Testis (tissue), 3 donors: ENCODE data around the gene FAM219B. TPM values are rescaled to one million over a fixed set of nuclear protein-coding genes. Genes with fewer than 3 reads are reported as not detected.

Source experiments
- DNase-seq: peaks from one replicate; pipeline ENCODE4 v3.0.0-alpha.2; 2019
- H3K27ac ChIP-seq, 2 donors: fragments of 200-600 bp; sonication (generic); one replicate each; pipeline ENCODE4 v1.5.1; 2019
- H3K27me3 ChIP-seq: fragments of 200-600 bp; sonication (generic); one replicate; pipeline ENCODE4 v1.5.1; 2019
- H3K36me3 ChIP-seq: fragments of 200-600 bp; sonication (generic); one replicate; pipeline ENCODE4 v1.5.1; 2017; ENCODE audit warnings: low read depth; ENCODE audit errors: missing control alignments
- H3K4me1 ChIP-seq: fragments of 200-600 bp; sonication (generic); one replicate; pipeline ENCODE4 v1.5.1; 2019
- H3K4me3 ChIP-seq, 2 donors: fragments of 200-600 bp; sonication (generic); one replicate each; pipeline ENCODE4 v1.5.1; 2017 to 2019
- H3K9me3 ChIP-seq: fragments of 200-600 bp; sonication (generic); one replicate; pipeline ENCODE4 v1.5.1; 2017
- POLR2A ChIP-seq: fragments of 450-650 bp; IDR thresholded peaks from one replicate; pipeline ENCODE4 v1.6.1; 2017; ENCODE audit warnings: antibody characterized with exemption, mild to moderate bottlenecking, moderate library complexity
- WGBS, 2 donors: methylation state at CpG; one replicate each; pipeline ENCODE4 v1.1.5; 2018; 5-methylcytosine and 5-hydroxymethylcytosine counted together
- intact Hi-C: fragments of 100-400 bp; cut with DNase I; formaldehyde crosslinking; loops from one replicate; pipeline ENCODE4 v1.15.1; 2023; ENCODE audit warnings: low total_unique reads
- polyA plus RNA-seq: library from polyadenylated mRNA; stranded (reverse); fragments of 350-450 nt; fragmentation: Illumina TruSeq; extraction: RNeasy Lipid Tissue Mini Kit (QIAGEN cat#74804); gene quantifications from one replicate; pipeline ENCODE4 v1.2.3, GENCODE V29; 2014; ENCODE audit warnings: low read depth, low replicate concordance; ENCODE audit not compliant: insufficient read depth
- total RNA-seq, 2 donors: library from RNA; depleted of rRNA; stranded (reverse); fragments of >200 nt; gene quantifications; one replicate each; pipeline ENCODE4 v1.2.3, GENCODE V29; 2016
- TF ChIP-seq, protein P1 (sequence below), 3 experiments: fragments of 450-650 bp in 2 of 3; fragments of 200-600 bp in 1 of 3; sonication (generic) in 1 of 3; IDR thresholded peaks; one replicate each; pipeline ENCODE4 v1.5.1; 2016 to 2019; ENCODE audit warnings: antibody characterized with exemption in 3 of 3, mild to moderate bottlenecking in 2 of 3, moderate library complexity in 1 of 3

The FAM219B gene
- total and polyA plus RNA-seq, 3 donors from 2014 or later = 32.6 to 40.6 (median 40.2) TPM

GRCh38 chr15:74856537-74856936 lies 50.1 kb downstream of the FAM219B start:
- intact Hi-C loops = no loop called here
- Histone ChIP-seq H3K4me3 (no peak overlapping the region), H3K4me1 (peaks cover 3% of the 10 kb centered on the region), H3K27ac (no peak overlapping the region), H3K9me3 (no peaks in the 10 kb centered on the region), H3K27me3 (no peaks in the 10 kb centered on the region), H3K36me3 (no peaks in the 10 kb centered on the region)
- WGBS, 2 donors = 100% methylated on average over 1 of the region's 1 CpG
- TF ChIP-seq POLR2A = no peak
- no peak for DNase-seq

- H3K27ac ChIP-seq = no peak overlapping the region
- no peaks in the 10 kb centered on the region for H3K9me3 ChIP-seq
- no peak for DNase-seq
- no peak for TF ChIP-seq POLR2A
- TF ChIP-seq, protein P1, sequence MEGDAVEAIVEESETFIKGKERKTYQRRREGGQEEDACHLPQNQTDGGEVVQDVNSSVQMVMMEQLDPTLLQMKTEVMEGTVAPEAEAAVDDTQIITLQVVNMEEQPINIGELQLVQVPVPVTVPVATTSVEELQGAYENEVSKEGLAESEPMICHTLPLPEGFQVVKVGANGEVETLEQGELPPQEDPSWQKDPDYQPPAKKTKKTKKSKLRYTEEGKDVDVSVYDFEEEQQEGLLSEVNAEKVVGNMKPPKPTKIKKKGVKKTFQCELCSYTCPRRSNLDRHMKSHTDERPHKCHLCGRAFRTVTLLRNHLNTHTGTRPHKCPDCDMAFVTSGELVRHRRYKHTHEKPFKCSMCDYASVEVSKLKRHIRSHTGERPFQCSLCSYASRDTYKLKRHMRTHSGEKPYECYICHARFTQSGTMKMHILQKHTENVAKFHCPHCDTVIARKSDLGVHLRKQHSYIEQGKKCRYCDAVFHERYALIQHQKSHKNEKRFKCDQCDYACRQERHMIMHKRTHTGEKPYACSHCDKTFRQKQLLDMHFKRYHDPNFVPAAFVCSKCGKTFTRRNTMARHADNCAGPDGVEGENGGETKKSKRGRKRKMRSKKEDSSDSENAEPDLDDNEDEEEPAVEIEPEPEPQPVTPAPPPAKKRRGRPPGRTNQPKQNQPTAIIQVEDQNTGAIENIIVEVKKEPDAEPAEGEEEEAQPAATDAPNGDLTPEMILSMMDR (IDR thresholded peaks at IDR 0.05) = no peak
- no peaks in the 10 kb centered on the region for H3K27me3 ChIP-seq
- WGBS, 2 donors = 70 to 82% methylated on average over 2 of the region's 2 CpGs
- no peak overlapping the region for H3K4me3 ChIP-seq
- intact Hi-C loops = no loop called here
- peaks cover 3% of the 10 kb centered on the region for H3K4me1 ChIP-seq
- no peaks in the 10 kb centered on the region for H3K36me3 ChIP-seq
Observed at GRCh38 chr15:74855857-74856256, 50.8 kb downstream of the FAM219B start.

GRCh38 chr15:74854453-74855022 lies 52.1 kb downstream of the FAM219B start:
- 86 to 98% methylated on average over 13 of the region's 13 CpGs for WGBS, 2 donors
- Histone ChIP-seq H3K4me3 (no peak overlapping the region), H3K9me3 (no peaks in the 10 kb centered on the region), H3K27me3 (no peaks in the 10 kb centered on the region), H3K27ac (no peak overlapping the region), H3K36me3 (no peaks in the 10 kb centered on the region), H3K4me1 (peaks cover 3% of the 10 kb centered on the region)
- intact Hi-C loops = no loop called here
- no peak for DNase-seq
- TF ChIP-seq POLR2A = no peak
- TF ChIP-seq, protein P1 (IDR thresholded peaks at IDR 0.05) = no peak

- no peak for TF ChIP-seq POLR2A
- TF ChIP-seq, protein P1 (IDR thresholded peaks at IDR 0.05) = no peak
- H3K4me3 ChIP-seq = no peak overlapping the region
- no peaks in the 10 kb centered on the region for H3K27me3 ChIP-seq
- 92 to 100% methylated on average over 1 to 7 of the region's 7 CpGs for WGBS, 2 donors
- intact Hi-C loops = no loop called here
- no peaks in the 10 kb centered on the region for H3K36me3 ChIP-seq
- no peak overlapping the region for H3K27ac ChIP-seq
- no peak for DNase-seq
- H3K9me3 ChIP-seq = no peaks in the 10 kb centered on the region
- no peaks in the 10 kb centered on the region for H3K4me1 ChIP-seq
Observed at GRCh38 chr15:74851960-74852359, 54.7 kb downstream of the FAM219B start.

DNA sequence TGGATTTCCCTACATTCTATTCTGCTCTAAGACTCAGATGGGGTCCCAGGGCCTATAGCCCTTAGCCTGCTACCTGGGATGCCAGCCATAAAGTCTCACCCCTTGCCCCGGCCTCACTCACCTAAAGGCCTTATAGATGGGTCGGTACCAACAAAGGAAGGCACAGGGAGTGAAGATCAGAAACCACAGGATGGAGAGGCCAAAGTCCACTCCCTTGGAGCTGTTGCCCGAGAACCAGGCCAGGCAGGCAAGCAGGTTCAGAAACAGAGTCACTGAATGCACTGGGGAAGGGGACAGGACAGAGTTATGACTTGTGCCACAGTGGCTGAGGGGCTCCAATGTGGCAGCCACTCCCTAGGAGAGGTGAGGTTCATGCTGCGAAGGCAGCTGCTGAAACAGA lies 56.3 kb downstream of the FAM219B start:
- Histone ChIP-seq H3K27ac (no peak overlapping the region), H3K9me3 (no peaks in the 10 kb centered on the region), H3K4me1 (no peaks in the 10 kb centered on the region), H3K4me3 (no peak overlapping the region), H3K36me3 (no peaks in the 10 kb centered on the region), H3K27me3 (no peaks in the 10 kb centered on the region)
- WGBS, 2 donors = 83 to 88% methylated on average over 3 to 4 of the region's 4 CpGs
- TF ChIP-seq, protein P1 (IDR thresholded peaks at IDR 0.05) = no peak
- no peak for TF ChIP-seq POLR2A
- intact Hi-C loops = no loop called here
- DNase-seq = no peak

Other genes starting within 250 kb of the FAM219B start
- 10 to 100 TPM; 53.8 to 56.5 TPM for gene EDC3, start 210.8 kb downstream of the FAM219B start, total RNA-seq
- gene EDC3, start 210.8 kb downstream of the FAM219B start, polyA plus RNA-seq = 96.0 TPM
- gene CYP1A1, start 181.3 kb downstream of the FAM219B start, total RNA-seq = under 1 TPM; 0.19 to 0.31 TPM
- 5.6 TPM for gene CYP1A1, start 181.3 kb downstream of the FAM219B start, polyA plus RNA-seq
- under 1 TPM; 0.12 to 0.31 TPM for gene CYP1A2, start 158.0 kb downstream of the FAM219B start, total RNA-seq
- not detected for gene CYP1A2, start 158.0 kb downstream of the FAM219B start, polyA plus RNA-seq
- gene CSK, start 124.8 kb downstream of the FAM219B start, total RNA-seq = 10 to 100 TPM; 41.5 to 43.1 TPM
- 45.6 TPM for gene CSK, start 124.8 kb downstream of the FAM219B start, polyA plus RNA-seq
- gene LMAN1L, start 94.0 kb downstream of the FAM219B start, total RNA-seq = 1 to 10 TPM; 4.3 to 4.6 TPM
- gene LMAN1L, start 94.0 kb downstream of the FAM219B start, polyA plus RNA-seq = 2.2 TPM
- gene CPLX3, start 80.2 kb downstream of the FAM219B start, total RNA-seq = 1 to 10 TPM; 3.7 to 5.7 TPM
- 3.6 TPM for gene CPLX3, start 80.2 kb downstream of the FAM219B start, polyA plus RNA-seq
- 10 to 100 TPM; 68.2 to 78.5 TPM for gene ULK3, start 63.7 kb downstream of the FAM219B start, total RNA-seq
- 27.0 TPM for gene ULK3, start 63.7 kb downstream of the FAM219B start, polyA plus RNA-seq
- gene SCAMP2, start 33.5 kb downstream of the FAM219B start, total RNA-seq = 100 to 1,000 TPM in 1 of 2 donors, 10 to 100 TPM in 1; 94.8 to 103 TPM
- 130 TPM for gene SCAMP2, start 33.5 kb downstream of the FAM219B start, polyA plus RNA-seq
- gene MPI, start 16.8 kb downstream of the FAM219B start, total RNA-seq = 10 to 100 TPM; 65.4 to 78.1 TPM
- gene MPI, start 16.8 kb downstream of the FAM219B start, polyA plus RNA-seq = 92.6 TPM
- 100 to 1,000 TPM in 1 of 2 donors, 10 to 100 TPM in 1; 77.4 to 107 TPM for gene COX5A, start 31.2 kb upstream of the FAM219B start, total RNA-seq
- gene COX5A, start 31.2 kb upstream of the FAM219B start, polyA plus RNA-seq = 426 TPM
- 10 to 100 TPM in 1 of 2 donors, 1 to 10 TPM in 1; 6.5 to 15.9 TPM for gene RPP25, start 49.9 kb upstream of the FAM219B start, total RNA-seq
- 6.8 TPM for gene RPP25, start 49.9 kb upstream of the FAM219B start, polyA plus RNA-seq
- gene SCAMP5, start 88.7 kb upstream of the FAM219B start, total RNA-seq = 10 to 100 TPM; 25.3 to 37.0 TPM
- gene SCAMP5, start 88.7 kb upstream of the FAM219B start, polyA plus RNA-seq = 27.4 TPM
- 10 to 100 TPM; 23.6 to 31.6 TPM for gene PPCDC, start 116.7 kb upstream of the FAM219B start, total RNA-seq
- 18.0 TPM for gene PPCDC, start 116.7 kb upstream of the FAM219B start, polyA plus RNA-seq